ENCODE measurements around the gene VMP1. TPM values are rescaled to one million over a fixed set of nuclear protein-coding genes. Genes with fewer than 3 reads are reported as not detected.

VMP1 gene
- total and polyA plus RNA-seq, 2 of the 13 experiments (the other 11 are each of a cell fraction or from before 2014, with no cell fraction given) = 186 to 271 TPM

DNA sequence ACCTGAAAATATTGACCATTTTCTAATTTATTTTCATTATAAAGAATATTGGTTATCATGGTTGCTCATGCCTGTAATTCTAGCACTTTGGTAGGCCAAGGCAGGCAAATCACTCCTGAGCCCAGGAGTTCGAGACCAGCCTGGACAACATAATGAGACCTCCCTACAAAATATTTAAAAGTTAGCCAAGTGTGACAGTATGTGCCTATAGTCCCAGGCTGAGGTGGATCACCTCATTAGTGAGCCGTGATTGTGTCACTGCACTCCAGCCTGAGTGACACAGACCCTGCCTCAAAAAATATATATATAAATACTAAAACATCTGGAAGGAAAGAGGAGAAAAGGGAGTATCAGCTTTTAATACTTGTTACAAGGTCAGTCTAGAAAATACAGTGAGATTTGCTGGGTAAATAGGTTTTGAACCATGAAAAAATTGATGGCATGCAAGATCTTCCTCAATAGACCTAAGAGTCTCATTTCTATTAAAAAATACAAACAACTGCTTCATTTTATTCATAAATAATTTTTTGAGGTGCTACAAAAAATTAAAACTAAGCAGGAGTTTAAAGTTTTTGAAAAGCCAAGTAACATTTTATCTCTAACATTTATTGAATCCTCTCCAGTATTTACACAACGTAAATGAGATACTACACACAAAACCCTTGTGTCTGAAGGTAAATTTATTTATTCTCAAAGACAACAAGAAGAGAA is 137.6 kb downstream of the VMP1 start (continued):
- TF ChIP-seq, protein P1, sequence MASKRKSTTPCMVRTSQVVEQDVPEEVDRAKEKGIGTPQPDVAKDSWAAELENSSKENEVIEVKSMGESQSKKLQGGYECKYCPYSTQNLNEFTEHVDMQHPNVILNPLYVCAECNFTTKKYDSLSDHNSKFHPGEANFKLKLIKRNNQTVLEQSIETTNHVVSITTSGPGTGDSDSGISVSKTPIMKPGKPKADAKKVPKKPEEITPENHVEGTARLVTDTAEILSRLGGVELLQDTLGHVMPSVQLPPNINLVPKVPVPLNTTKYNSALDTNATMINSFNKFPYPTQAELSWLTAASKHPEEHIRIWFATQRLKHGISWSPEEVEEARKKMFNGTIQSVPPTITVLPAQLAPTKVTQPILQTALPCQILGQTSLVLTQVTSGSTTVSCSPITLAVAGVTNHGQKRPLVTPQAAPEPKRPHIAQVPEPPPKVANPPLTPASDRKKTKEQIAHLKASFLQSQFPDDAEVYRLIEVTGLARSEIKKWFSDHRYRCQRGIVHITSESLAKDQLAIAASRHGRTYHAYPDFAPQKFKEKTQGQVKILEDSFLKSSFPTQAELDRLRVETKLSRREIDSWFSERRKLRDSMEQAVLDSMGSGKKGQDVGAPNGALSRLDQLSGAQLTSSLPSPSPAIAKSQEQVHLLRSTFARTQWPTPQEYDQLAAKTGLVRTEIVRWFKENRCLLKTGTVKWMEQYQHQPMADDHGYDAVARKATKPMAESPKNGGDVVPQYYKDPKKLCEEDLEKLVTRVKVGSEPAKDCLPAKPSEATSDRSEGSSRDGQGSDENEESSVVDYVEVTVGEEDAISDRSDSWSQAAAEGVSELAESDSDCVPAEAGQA (IDR thresholded peaks at IDR 0.05; ENCODE audit: low read depth) = no peak
- TF ChIP-seq, protein P1 (CRISPR knock-in tag; IDR thresholded peaks at IDR 0.05; ENCODE audit: borderline replicate concordance) = no peak
- TF ChIP-seq, protein P2, sequence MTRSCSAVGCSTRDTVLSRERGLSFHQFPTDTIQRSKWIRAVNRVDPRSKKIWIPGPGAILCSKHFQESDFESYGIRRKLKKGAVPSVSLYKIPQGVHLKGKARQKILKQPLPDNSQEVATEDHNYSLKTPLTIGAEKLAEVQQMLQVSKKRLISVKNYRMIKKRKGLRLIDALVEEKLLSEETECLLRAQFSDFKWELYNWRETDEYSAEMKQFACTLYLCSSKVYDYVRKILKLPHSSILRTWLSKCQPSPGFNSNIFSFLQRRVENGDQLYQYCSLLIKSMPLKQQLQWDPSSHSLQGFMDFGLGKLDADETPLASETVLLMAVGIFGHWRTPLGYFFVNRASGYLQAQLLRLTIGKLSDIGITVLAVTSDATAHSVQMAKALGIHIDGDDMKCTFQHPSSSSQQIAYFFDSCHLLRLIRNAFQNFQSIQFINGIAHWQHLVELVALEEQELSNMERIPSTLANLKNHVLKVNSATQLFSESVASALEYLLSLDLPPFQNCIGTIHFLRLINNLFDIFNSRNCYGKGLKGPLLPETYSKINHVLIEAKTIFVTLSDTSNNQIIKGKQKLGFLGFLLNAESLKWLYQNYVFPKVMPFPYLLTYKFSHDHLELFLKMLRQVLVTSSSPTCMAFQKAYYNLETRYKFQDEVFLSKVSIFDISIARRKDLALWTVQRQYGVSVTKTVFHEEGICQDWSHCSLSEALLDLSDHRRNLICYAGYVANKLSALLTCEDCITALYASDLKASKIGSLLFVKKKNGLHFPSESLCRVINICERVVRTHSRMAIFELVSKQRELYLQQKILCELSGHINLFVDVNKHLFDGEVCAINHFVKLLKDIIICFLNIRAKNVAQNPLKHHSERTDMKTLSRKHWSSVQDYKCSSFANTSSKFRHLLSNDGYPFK (CRISPR knock-in tag; IDR thresholded peaks at IDR 0.05; ENCODE audit: borderline replicate concordance) = no peak
- TF ChIP-seq GATAD1 (CRISPR knock-in tag; IDR thresholded peaks at IDR 0.05) (no peak), ZNF564 (CRISPR knock-in tag; IDR thresholded peaks at IDR 0.05) (no peak), RBM22 (optimal IDR thresholded peaks at IDR 0.05; ENCODE audit: low read length) (peak; percentile 81), PRPF4 (IDR thresholded peaks at IDR 0.05; ENCODE audit: low read depth, low read length, poor library complexity, severe bottlenecking) (no peak), ZNF30 (CRISPR knock-in tag; IDR thresholded peaks at IDR 0.05) (no peak), CCAR2 (optimal IDR thresholded peaks at IDR 0.05; ENCODE audit: low read depth, low read length) (no peak), NCOA2 (CRISPR knock-in tag; IDR thresholded peaks at IDR 0.05) (no peak), KMT2B (CRISPR knock-in tag; IDR thresholded peaks at IDR 0.05) (no peak), FOXJ3 (CRISPR knock-in tag; IDR thresholded peaks at IDR 0.05; ENCODE audit: borderline replicate concordance) (0 out of 2 replicates have a peak, but pooled peaks have one; percentile 20), MIER3 (CRISPR knock-in tag; IDR thresholded peaks at IDR 0.05; ENCODE audit: borderline replicate concordance) (no peak)
- TF ChIP-seq, protein P3, sequence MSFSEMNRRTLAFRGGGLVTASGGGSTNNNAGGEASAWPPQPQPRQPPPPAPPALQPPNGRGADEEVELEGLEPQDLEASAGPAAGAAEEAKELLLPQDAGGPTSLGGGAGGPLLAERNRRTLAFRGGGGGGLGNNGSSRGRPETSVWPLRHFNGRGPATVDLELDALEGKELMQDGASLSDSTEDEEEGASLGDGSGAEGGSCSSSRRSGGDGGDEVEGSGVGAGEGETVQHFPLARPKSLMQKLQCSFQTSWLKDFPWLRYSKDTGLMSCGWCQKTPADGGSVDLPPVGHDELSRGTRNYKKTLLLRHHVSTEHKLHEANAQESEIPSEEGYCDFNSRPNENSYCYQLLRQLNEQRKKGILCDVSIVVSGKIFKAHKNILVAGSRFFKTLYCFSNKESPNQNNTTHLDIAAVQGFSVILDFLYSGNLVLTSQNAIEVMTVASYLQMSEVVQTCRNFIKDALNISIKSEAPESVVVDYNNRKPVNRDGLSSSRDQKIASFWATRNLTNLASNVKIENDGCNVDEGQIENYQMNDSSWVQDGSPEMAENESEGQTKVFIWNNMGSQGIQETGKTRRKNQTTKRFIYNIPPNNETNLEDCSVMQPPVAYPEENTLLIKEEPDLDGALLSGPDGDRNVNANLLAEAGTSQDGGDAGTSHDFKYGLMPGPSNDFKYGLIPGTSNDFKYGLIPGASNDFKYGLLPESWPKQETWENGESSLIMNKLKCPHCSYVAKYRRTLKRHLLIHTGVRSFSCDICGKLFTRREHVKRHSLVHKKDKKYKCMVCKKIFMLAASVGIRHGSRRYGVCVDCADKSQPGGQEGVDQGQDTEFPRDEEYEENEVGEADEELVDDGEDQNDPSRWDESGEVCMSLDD (CRISPR knock-in tag; IDR thresholded peaks at IDR 0.05; ENCODE audit: borderline replicate concordance) = no peak; the same call in 1 of the 2 replicates
- TF ChIP-seq, protein P4, sequence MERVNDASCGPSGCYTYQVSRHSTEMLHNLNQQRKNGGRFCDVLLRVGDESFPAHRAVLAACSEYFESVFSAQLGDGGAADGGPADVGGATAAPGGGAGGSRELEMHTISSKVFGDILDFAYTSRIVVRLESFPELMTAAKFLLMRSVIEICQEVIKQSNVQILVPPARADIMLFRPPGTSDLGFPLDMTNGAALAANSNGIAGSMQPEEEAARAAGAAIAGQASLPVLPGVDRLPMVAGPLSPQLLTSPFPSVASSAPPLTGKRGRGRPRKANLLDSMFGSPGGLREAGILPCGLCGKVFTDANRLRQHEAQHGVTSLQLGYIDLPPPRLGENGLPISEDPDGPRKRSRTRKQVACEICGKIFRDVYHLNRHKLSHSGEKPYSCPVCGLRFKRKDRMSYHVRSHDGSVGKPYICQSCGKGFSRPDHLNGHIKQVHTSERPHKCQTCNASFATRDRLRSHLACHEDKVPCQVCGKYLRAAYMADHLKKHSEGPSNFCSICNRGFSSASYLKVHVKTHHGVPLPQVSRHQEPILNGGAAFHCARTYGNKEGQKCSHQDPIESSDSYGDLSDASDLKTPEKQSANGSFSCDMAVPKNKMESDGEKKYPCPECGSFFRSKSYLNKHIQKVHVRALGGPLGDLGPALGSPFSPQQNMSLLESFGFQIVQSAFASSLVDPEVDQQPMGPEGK (CRISPR knock-in tag; IDR thresholded peaks at IDR 0.05) = no peak
